HG03442 (cell line): ENCODE results near the gene UNK.
A peak's percentile ranks its signal among the peaks of the same experiment; 100 is the strongest.
"Not testable (repeated sequence)": the region's sequence is repeated elsewhere in the genome, so short reads cannot be mapped to it uniquely, and the experiment has no call there.

Experiments used
- ATAC-seq: cut with Tn5 transposase; IDR thresholded peaks from one replicate; pipeline ENCODE4 v1.9.1; 2021; ENCODE audit warnings: mild to moderate bottlenecking, moderate library complexity; ENCODE audit not compliant: unreplicated experiment

The UNK gene

GRCh38 chr17:75795820-75796607, 11.4 kb downstream of the UNK start:
- ATAC-seq, result no peak

DNA sequence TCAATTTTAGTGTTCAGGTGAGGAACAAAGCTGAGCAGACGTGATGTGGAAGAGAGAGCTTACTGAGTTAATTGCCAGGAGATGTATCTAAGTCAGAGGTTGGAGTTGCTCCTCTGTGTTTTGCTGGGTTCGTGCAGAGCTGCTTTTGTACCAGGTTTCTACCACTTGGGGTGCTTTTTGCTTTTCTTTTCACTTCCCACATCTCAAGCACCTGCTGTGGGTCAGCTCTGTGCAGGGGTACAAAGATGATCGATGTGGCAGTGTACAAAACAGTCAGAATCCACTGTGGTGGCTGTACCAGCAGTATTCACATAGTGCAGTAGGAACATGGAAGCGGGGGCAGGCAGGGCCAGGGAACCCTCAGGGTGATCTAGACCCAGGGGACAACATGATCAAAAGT, 14.8 kb downstream of the UNK start:
- no peak for ATAC-seq

GRCh38 chr17:75803883-75804282, 19.3 kb downstream of the UNK start:
- ATAC-seq, result no peak

DNA sequence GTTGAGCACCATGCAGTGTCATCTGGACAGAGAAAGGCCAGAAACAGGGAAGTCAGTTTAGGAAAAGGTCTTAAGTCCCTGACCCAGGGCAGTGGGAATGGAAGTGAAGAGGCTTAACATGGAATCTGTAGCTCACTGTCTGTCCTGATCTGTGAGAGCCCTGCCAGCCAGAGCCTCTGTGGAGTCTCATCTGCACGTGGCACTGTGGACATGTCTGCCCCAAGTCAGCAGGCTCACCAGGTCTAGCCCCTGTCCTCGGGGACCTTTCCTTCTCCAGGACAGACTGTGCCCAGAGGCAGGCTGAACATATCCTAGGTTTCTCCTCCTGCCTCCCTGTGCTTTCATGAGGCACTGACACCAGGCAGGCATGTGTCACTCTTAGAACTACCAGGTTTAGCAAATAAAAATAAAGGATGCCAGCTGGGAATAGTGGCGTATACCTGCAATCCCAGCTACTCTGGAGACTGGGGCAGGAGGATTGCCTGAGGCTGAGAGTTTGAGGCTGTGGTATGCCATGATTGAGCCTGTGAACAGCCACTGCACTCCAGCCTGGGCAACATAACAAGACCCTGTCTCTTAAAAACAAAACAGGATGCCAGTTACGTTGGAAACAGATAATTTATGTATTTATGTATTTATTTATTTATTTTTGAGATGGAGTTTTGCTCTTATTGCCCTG, 22.4 kb downstream of the UNK start:
- no peak for ATAC-seq

DNA sequence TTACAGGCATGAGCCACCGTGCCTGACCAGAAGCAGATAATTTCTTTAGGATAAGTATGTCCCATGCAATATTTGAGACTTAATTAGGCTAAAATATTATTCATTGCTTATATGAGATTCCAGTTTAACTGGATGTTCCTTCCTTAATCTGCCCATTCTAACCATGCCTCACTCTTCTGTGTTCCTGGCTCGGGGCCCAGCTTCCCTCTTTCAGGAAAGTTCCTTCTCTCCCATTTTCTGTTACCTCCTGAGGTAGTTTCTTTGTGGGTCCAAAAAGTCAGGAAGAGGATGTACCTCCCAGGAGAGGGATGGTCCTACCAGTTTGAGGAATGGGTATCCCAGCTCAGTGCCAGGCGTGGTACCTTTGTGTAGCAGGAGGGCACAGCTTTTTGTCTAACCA, 23.3 kb downstream of the UNK start:
- ATAC-seq, result no peak

GRCh38 chr17:75808549-75808904, 23.9 kb downstream of the UNK start:
- ATAC-seq, result no peak

DNA sequence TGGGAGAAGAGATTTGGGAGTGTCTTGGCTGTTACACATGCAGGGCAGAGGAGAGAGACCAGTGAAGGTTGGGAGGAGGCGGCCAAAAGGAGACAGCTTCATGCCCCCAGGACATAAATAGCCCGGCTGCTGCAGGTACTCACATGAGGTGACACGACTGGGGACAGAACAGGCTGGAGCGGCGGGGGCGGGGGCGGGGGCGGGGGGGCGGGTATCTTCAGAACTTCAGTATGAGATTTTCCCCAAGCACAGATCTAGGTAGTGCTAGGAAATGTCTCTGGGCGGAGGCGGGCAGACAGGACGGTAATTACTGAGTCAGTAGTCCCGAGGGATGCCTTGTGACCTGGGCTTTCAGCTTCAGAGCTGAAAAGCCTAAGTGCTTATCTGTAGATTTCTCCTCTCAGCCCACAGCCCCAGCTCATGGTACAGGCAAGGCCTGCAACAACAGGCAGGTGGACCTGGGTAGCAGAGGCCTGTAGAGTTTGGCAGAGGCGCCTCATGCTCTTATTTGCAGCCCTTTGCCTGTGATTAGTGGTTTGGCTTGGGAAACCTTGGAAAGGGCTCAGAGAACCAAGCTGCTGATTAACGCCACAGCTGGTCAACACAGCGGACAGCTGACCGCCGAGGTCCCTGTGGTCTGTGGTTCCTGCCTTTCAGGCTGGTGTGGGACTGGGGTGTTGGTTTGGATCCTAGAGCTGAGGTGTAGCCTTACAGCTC, 24.5 kb downstream of the UNK start:
- ATAC-seq, result peak; percentile 76

- ATAC-seq, result no peak
These were observed 25.1 kb downstream of the UNK start for GRCh38 chr17:75809631-75810111.

GRCh38 chr17:75810216-75810615, 25.6 kb downstream of the UNK start:
- no peak for ATAC-seq

GRCh38 chr17:75810756-75811155, 26.1 kb downstream of the UNK start:
- ATAC-seq, result not testable (repeated sequence)

GRCh38 chr17:75811174-75811573, 26.6 kb downstream of the UNK start:
- no peak for ATAC-seq

- ATAC-seq, result no peak
These were observed 27.7 kb downstream of the UNK start for GRCh38 chr17:75812096-75813013.

GRCh38 chr17:75813081-75814020, 28.7 kb downstream of the UNK start:
- no peak for ATAC-seq

DNA sequence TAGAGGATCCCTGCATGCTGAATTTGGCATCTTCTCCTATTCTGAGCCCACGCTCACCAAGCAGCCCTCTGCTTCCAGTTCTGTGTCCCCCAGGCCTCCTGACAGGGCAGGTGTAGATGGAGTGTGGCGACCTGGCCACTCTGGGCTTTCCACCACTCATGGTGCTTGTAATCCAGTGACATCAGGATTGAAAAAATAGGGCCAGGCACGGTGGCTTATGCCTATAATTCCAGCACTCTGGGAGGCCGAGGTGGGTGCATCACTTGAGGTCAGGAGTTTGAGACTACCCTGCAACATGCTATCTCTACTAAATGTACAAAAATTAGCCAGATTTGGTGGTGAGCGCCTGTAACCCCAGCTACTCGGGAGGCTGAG, 29.4 kb downstream of the UNK start:
- ATAC-seq, result no peak

- ATAC-seq, result no peak
These were observed 30.3 kb downstream of the UNK start for GRCh38 chr17:75814900-75815373.

GRCh38 chr17:75815399-75815798, 30.8 kb downstream of the UNK start:
- ATAC-seq, result no peak

- no peak for ATAC-seq
These were observed 32.1 kb downstream of the UNK start for GRCh38 chr17:75816693-75817092.

DNA sequence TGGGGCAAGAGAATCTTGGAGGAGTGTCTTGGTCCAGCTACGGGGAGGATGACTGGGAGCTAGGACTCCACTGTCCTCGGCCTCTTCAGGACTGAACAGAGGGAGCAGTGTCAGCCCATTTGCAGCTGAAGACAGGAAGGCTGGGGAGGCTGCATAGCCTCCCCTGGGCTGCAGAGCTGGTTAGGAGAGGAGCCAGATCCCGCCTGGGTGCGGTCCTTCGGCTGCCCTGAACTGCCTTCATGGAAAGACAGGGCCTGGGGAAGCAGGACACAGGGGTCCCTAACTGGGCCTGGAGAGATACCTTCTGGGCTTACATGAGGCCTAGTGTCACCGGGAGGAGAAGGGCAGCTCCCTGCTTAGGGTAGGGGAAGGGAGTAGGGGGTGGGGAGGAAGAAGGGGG, 33.0 kb downstream of the UNK start:
- ATAC-seq, result no peak

- ATAC-seq, result no peak
These were observed 33.8 kb downstream of the UNK start for GRCh38 chr17:75818326-75818885.
